GM23338 (cell line): ENCODE measurements around the gene SPCS1. TPM values are rescaled to one million over a fixed set of nuclear protein-coding genes. Genes with fewer than 3 reads are reported as not detected.
A peak's percentile ranks its signal among the peaks of the same experiment; 100 is the strongest.

ENCODE experiments used
- ATAC-seq: fragments of 200-7000 bp; cut with Tn5 transposase; 3 replicates; pipeline ENCODE4 v1.9.1; 2020
- DNase-seq: peaks from one replicate; pipeline ENCODE4 v3.0.0-alpha.2; 2015; ENCODE audit warnings: low spot score
- H2AFZ ChIP-seq: fragments of 200-600 bp; sonication (generic); 2 replicates; pipeline ENCODE4 v1.8.0; 2016; ENCODE audit warnings: antibody characterized with exemption, mild to moderate bottlenecking, moderate library complexity
- H3F3A ChIP-seq: fragments of 200-600 bp; sonication (generic); replicated peaks from 2 replicates; pipeline ENCODE4 v1.8.0; 2017; ENCODE audit warnings: antibody characterized with exemption, mixed run types, low read depth
- H3K27ac ChIP-seq: fragments of 200-600 bp; sonication (generic); 2 replicates; pipeline ENCODE4 v1.6.1; 2016; ENCODE audit warnings: low read depth
- H3K27me3 ChIP-seq: fragments of 200-600 bp; sonication (generic); 2 replicates; pipeline ENCODE4 v1.8.0; 2016; ENCODE audit warnings: mild to moderate bottlenecking, mixed run types, moderate library complexity; ENCODE audit not compliant: insufficient read depth
- H3K36me3 ChIP-seq: fragments of 200-600 bp; sonication (generic); 2 replicates; pipeline ENCODE4 v1.8.0; 2016; ENCODE audit warnings: mild to moderate bottlenecking; ENCODE audit not compliant: insufficient read depth
- H3K4me1 ChIP-seq: fragments of 200-600 bp; sonication (generic); 2 replicates; pipeline ENCODE4 v1.8.0; 2016; ENCODE audit warnings: mild to moderate bottlenecking, moderate library complexity; ENCODE audit not compliant: insufficient read depth
- H3K4me2 ChIP-seq: fragments of 200-600 bp; sonication (generic); 2 replicates; pipeline ENCODE4 v1.7.1; 2017; ENCODE audit warnings: mixed run types
- H3K4me3 ChIP-seq: fragments of 200-600 bp; sonication (generic); 2 replicates; pipeline ENCODE4 v1.6.1; 2016; ENCODE audit warnings: mixed run types
- H3K79me2 ChIP-seq: fragments of 200-600 bp; sonication (generic); replicated peaks from 2 replicates; pipeline ENCODE4 v1.8.0; 2017; ENCODE audit warnings: mild to moderate bottlenecking; ENCODE audit not compliant: insufficient read depth
- H3K9me2 ChIP-seq: fragments of 200-600 bp; sonication (generic); 2 replicates; pipeline ENCODE4 v1.8.0; 2017; ENCODE audit not compliant: insufficient read depth
- H4K20me1 ChIP-seq: fragments of 200-600 bp; sonication (generic); replicated peaks from 2 replicates; pipeline ENCODE4 v1.8.0; 2017; ENCODE audit warnings: mild to moderate bottlenecking; ENCODE audit not compliant: insufficient read depth
- H3K27ac Mint-ChIP-seq: 2 replicates; pipeline ENCODE4 v1.8.0; 2020; ENCODE audit warnings: inconsistent platforms, mild to moderate bottlenecking, moderate library complexity, mixed read lengths
- H3K27me3 Mint-ChIP-seq: 3 replicates; pipeline ENCODE4 v1.8.0; 2022; ENCODE audit warnings: low read depth, mild to moderate bottlenecking, moderate library complexity, mixed read lengths, inconsistent platforms; ENCODE audit not compliant: insufficient read depth, poor library complexity
- H3K36me3 Mint-ChIP-seq: 3 replicates; pipeline ENCODE4 v1.8.0; 2021; ENCODE audit warnings: low read depth, mild to moderate bottlenecking, inconsistent platforms, moderate library complexity, mixed read lengths
- H3K4me1 Mint-ChIP-seq: 3 replicates; pipeline ENCODE4 v1.8.0; 2020; ENCODE audit warnings: mild to moderate bottlenecking, inconsistent platforms, mixed read lengths
- H3K4me3 Mint-ChIP-seq: 3 replicates; pipeline ENCODE4 v1.8.0; 2021; ENCODE audit warnings: moderate library complexity, mild to moderate bottlenecking, inconsistent platforms, mixed read lengths
- H3K9me3 Mint-ChIP-seq: 3 replicates; pipeline ENCODE4 v1.8.0; 2020; ENCODE audit warnings: moderate library complexity, mild to moderate bottlenecking, inconsistent platforms, mixed read lengths
- CREB1 ChIP-seq: fragments of 250-450 bp; sonication (Bioruptor Pico); IDR thresholded peaks from 2 replicates; pipeline ENCODE4 v1.5.0; 2020; ENCODE audit warnings: low read depth, mild to moderate bottlenecking, moderate library complexity
- CTCF ChIP-seq, 2 experiments: fragments of 200-600 bp in 1 of 2; sonication (generic) in 1 of 2; conservative IDR thresholded peaks; 2 replicates each; pipeline versions ENCODE4 v1.5.1 to v1.6.1; 2016 to 2017; ENCODE audit warnings: antibody characterized with exemption in 2 of 2, low read depth in 2 of 2, mild to moderate bottlenecking in 2 of 2, moderate library complexity in 1 of 2
- ETS1 ChIP-seq: IDR thresholded peaks from 2 replicates; pipeline ENCODE4 v1.6.1; 2016; ENCODE audit warnings: antibody characterized with exemption
- EZH2 ChIP-seq: fragments of 200-600 bp; sonication (generic); IDR thresholded peaks from one replicate; pipeline ENCODE4 v1.8.0; 2017; ENCODE audit warnings: antibody characterized with exemption, mild to moderate bottlenecking, low read depth; ENCODE audit not compliant: unreplicated experiment
- EZH2phosphoT487 ChIP-seq: fragments of 200-600 bp; sonication (generic); IDR thresholded peaks from one replicate; pipeline ENCODE4 v1.8.1; 2018; ENCODE audit warnings: antibody characterized with exemption; ENCODE audit not compliant: unreplicated experiment
- JUNB ChIP-seq: IDR thresholded peaks from one replicate; pipeline ENCODE4 v1.6.1; 2016; ENCODE audit warnings: antibody characterized with exemption; ENCODE audit not compliant: unreplicated experiment
- NANOG ChIP-seq: IDR thresholded peaks from 2 replicates; pipeline ENCODE4 v1.6.1; 2016; ENCODE audit warnings: antibody characterized with exemption, borderline replicate concordance
- POLR2AphosphoS5 ChIP-seq: IDR thresholded peaks from 2 replicates; pipeline ENCODE4 v1.6.1; 2016; ENCODE audit warnings: antibody characterized with exemption, low read depth
- REST ChIP-seq: IDR thresholded peaks from one replicate; pipeline ENCODE4 v1.6.1; 2018; ENCODE audit warnings: antibody characterized with exemption; ENCODE audit not compliant: unreplicated experiment
- STAT1 ChIP-seq: IDR thresholded peaks from one replicate; pipeline ENCODE4 v1.6.1; 2016; ENCODE audit warnings: antibody characterized with exemption; ENCODE audit not compliant: unreplicated experiment
- ZNF114 ChIP-seq: fragments of 250-450 bp; sonication (Bioruptor Pico); IDR thresholded peaks from 2 replicates; pipeline ENCODE4 v1.5.0; 2020; ENCODE audit warnings: mild to moderate bottlenecking, moderate library complexity
- ZNF331 ChIP-seq: fragments of 250-450 bp; sonication (Bioruptor Pico); IDR thresholded peaks from 2 replicates; pipeline ENCODE4 v1.5.0; 2020; ENCODE audit warnings: low read depth, mild to moderate bottlenecking, moderate library complexity
- ZNF462 ChIP-seq: fragments of 250-450 bp; sonication (Bioruptor Pico); IDR thresholded peaks from 2 replicates; pipeline ENCODE4 v1.5.0; 2020; ENCODE audit warnings: mild to moderate bottlenecking, moderate library complexity
- polyA plus RNA-seq: library from polyadenylated mRNA; unstranded; fragments of >200 nt; fragmentation: Nextera tagmentation; extraction: Ambion mirVana; gene quantifications from 2 replicates; pipeline ENCODE4 v1.2.1, GENCODE V29; 2016
- total RNA-seq: library from RNA; depleted of rRNA; stranded (reverse); fragments of >200 nt; shearing (Covaris generic); gene quantifications from 2 replicates; pipeline ENCODE4 v1.2.3, GENCODE V29; 2014

SPCS1 gene
- total and polyA plus RNA-seq, 2 experiments from 2014 or later = 165 to 288 TPM

GRCh38 chr3:52688266-52688665 lies 17.6 kb upstream of the SPCS1 start:
- Mint-ChIP-seq H3K27ac (no peak overlapping the region), H3K4me3 (peak overlapping the region; percentile 99; the same call in 2 of the 3 replicates)
- no peak overlapping the region for H3K4me3 ChIP-seq

More at GRCh38 chr3:52688266-52688665, 17.6 kb upstream of the SPCS1 start:
- Histone ChIP-seq H3F3A (peaks cover 54% of the 10 kb centered on the region), H3K4me1 (peaks cover 12% of the 10 kb centered on the region; the same call in 1 of the 2 replicates), H3K36me3 (peaks cover 61% of the 10 kb centered on the region), H3K4me2 (no peak overlapping the region), H3K27ac (peak overlapping the region; percentile 8; the same call in 1 of the 2 replicates), H3K27me3 (no peaks in the 10 kb centered on the region), H3K9me2 (no peaks in the 10 kb centered on the region), H4K20me1 (peaks cover 24% of the 10 kb centered on the region), H2AFZ (no peak overlapping the region), H3K79me2 (peaks cover 71% of the 10 kb centered on the region)
- ATAC-seq (no peak), DNase-seq (no peak)
- Mint-ChIP-seq H3K27me3 (peaks cover 11% of the 10 kb centered on the region), H3K4me1 (peaks cover 12% of the 10 kb centered on the region), H3K9me3 (no peaks in the 10 kb centered on the region), H3K36me3 (peaks cover 79% of the 10 kb centered on the region)
- no peak for TF ChIP-seq CTCF (conservative IDR thresholded peaks at IDR 0.05; ENCODE audit: low read depth in 2 of 2)
- TF ChIP-seq CREB1 = no peak
- no peak for TF ChIP-seq EZH2
- TF ChIP-seq ZNF331 = no peak
- TF ChIP-seq JUNB = no peak
- no peak for TF ChIP-seq EZH2phosphoT487
- no peak for TF ChIP-seq ETS1
- no peak for TF ChIP-seq ZNF462 (CRISPR knock-in tag)
- TF ChIP-seq ZNF114 = no peak
- TF ChIP-seq STAT1 = no peak
- no peak for TF ChIP-seq POLR2AphosphoS5
- TF ChIP-seq NANOG = no peak
- no peak for TF ChIP-seq REST
